GM21737 (cell line): ENCODE data around the gene CRIM1.

Experiments used
- ATAC-seq: cut with Tn5 transposase; IDR thresholded peaks from one replicate; pipeline ENCODE4 v1.9.1; 2021; ENCODE audit warnings: mild to moderate bottlenecking, moderate library complexity; ENCODE audit not compliant: unreplicated experiment

The CRIM1 gene

DNA sequence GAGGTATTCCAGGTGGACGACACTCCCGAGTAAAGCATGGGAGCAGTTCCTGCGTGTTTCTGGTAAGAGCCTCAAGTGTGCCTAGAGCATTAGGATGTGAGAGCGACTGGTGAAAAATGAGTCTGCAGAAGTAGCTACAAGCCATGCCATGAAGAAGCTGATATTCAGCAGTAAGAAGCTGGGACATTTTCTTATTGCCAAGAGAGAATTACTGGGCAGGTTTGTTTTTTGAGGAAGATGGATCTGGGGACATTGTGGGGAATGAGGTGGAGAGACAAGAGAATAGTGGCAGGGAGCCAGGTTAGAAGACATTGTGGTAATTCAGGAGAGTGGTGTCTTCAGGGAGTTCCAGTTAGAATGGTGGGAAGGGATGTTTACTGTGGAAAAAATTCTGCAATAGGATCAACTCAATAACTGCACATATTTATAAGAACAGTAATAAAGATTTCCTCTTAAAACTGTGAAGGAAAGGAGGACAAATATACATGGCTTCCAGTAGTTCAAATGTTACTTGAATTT, 38.2 kb downstream of the CRIM1 start:
- no peak for ATAC-seq

DNA sequence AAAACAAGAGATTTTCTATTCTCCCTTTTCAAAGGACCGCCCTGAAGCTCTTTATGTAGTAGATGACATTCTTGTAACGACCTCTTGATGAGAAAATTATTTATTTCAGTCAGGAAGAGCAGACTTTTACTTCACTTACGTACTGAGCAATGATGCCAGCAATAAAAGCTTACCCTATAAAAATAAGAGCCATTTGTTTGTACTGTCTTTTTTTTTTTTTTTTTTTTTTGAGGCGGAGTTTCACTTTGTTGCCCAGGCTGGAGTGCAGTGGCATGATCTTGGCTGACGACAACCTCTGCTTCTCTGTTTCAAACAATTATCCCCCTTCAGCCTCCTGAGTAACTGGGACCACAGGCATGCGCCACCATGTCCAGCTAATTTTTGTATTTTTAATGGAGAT, 39.2 kb downstream of the CRIM1 start:
- ATAC-seq: no peak

DNA sequence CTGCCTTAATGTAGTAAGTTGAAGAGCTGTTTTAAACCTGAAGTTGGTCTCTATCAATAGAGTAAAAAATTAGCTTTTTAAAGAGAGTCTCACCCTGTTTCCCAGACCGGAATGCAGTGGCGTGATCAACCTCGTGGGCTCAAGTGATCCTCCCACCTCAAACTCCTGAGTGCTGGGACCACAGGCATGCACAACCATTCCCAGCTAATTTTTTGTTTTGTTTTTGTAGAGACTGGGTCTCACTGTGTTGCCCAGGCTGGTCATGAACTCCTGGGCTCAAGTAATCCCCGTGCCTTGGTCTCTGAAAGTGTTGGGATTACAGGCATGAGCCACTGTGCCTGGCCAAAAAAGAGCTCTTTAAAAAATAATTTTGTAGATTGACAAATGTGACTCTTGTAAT, 40.3 kb downstream of the CRIM1 start:
- no peak for ATAC-seq

DNA sequence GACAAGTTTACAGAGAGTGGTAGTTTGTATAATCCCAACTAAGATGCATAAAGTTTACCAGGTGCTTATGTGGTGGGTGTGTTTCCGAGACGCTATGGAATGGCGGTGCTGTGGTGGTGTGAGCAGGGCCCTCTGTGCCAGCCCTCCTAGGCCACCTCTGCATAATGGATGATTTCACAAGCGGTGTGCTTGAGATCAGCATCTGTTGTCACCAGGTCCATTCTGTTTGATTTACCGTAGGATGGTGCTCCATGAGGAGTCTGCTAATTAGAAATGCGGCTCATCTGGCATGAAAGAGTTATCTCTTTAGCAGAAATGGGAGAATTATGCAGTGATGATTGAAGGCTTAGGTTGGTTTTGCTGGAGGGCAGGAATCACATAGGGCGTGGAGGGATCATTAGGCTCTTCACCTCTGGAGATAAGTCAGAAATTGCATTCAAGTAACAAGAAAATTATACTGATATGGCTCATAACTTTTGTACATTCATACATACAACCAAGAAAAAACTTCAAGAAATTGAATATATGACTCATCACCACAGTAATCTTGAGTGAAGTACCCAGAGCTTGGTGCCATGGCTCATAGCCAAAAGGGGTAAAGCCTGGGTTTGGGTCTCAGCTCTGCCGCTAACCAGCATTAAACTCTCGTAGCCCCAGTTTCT, 41.4 kb downstream of the CRIM1 start:
- no peak for ATAC-seq

DNA sequence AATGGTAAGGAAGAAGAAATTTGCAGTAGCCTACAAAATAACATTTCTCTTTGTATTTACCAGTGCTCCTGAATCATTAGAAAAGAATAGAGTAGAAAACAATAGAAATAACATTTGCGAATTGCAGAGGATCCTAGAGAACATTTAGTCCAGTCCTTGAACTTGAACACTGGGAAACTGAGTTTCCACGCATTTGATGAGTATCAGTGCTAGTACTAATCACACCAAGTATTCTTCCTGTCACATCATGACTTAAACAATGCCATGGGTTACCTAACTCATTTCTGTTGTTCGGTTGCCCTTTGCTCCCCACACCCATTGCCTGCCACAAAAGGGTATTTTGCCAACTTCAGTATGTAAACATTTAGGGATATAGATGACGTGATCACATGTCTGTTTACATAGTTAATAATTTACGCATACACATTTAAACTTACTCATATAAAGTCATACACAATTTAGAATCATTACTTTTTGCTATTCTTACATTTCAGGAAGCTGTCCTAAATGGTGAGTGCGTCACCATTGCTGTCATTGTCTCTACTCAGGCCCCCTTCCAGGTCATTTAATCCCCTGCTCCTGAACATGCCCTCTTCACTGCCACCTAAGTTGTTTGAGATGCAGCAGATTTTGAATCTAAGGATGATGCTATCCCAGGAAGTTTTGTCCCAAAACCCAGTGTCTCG, 42.3 kb downstream of the CRIM1 start:
- ATAC-seq: no peak

DNA sequence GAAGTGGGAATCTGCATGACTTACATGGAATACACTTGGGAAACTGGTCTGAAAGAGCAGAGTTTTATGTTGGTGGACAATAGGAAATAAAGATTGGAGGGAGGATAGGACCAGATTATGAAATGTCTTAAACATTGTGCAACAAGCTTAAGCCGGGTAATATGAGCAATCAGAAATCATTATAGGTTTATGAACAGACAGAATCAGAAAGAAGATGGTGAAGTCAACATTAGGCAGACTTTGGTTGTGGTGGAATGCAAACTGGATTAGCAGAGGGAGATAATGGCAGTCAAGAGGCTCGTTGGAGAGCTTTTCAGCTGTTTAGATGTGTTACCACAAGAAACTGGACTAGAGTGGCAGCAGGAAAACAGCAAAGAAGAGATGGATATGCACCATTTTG, 43.5 kb downstream of the CRIM1 start:
- no peak for ATAC-seq

DNA sequence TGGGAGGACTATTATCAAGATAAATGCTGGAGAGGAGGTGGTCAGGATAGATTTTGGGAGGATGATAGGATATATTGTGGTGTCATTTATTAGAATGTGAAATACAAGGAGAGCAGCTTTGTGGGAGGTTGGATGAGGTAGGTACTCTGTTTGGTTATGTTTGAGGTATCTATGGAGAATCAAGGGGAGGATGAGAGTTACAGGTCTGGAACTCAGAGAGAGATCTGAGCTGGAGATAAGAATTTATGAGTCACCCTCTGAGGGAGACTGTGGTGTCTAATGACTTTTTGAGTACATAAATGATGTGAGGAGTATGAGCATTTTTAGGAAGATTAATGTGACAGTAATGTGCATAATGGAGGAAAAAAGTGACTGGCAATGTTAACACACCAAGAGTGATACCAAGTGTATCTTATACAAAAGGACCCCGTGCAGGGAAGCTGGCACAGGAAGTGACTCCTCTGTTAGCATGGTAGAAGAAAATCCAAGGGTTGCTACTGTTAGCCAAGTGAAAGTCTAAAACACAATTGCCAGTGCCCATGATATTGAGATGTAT, 48.2 kb downstream of the CRIM1 start:
- ATAC-seq: no peak

DNA sequence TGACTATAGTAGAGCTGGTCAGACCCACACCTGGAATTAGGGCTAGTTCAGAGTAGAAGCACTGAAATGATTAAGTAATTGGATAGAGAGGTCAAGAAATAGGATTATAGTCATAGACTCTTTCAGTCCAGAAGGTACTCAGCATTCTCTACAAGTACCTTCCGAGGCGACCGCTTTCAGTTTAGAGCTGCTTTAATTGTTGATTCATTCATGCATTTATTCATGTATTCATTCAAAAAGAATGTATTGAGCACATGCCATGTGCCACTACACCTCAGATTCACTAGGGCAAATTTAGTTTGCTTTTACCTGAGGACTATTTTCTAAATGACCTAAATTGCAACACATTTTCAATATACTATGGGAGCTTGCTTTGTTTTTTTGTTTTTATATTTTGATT, 48.7 kb downstream of the CRIM1 start:
- no peak for ATAC-seq

DNA sequence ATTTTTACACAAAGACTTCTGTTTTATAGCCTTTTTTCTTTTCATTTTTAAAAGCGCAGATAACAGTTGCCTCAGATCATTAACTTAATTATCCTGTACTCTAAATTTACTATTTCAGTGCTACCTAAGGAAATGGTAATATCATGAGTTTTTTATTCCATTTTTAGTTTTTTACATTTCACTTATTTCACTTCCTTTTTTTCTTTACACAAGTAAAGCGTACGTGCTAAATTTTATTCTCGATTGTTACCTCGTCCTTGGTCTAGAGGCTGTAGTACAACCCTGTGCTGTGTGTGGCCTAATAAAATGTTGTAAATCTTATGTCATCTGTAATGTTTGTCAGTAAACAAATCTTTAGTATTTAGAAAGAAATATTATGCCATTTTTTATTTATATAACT, 49.2 kb downstream of the CRIM1 start:
- ATAC-seq: no peak

DNA sequence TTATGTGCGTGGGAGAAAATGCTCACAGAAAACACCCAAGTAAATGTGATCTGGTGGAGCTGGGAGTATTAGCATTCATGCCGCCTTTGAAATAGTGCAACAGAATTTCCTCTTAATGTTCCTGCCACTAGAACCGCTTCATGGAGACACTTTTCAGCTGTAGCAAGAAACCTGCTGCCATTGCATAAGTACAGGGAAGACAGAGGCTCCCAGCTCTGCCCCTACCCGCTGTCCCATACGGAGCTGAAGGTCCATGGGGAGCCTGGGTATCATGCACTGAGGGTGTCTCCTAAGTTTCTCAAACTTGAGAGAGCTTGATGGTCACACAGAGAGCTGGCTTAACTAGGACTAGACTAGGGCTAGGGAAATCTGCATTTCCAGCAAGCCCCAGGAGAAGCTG, 49.6 kb downstream of the CRIM1 start:
- ATAC-seq: no peak

DNA sequence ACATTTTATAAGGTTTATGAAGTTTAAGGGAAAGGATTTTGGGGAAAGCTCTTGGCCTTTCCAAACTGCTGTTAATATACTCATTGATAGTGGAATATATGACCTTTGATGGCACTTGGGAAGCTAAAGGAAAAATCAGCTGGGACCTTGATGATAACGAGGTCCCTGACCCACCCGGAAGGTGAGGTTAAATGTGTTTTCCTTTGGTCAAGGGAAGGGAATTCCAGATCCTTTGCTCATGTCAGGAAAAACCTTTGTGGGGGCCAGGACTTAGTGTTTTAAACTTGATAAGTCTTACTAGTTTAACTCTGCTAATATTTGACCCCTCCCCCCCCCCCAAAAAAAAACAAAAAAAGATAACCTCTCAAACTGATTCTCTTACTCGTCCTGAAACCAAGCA, 50.7 kb downstream of the CRIM1 start:
- ATAC-seq: no peak

DNA sequence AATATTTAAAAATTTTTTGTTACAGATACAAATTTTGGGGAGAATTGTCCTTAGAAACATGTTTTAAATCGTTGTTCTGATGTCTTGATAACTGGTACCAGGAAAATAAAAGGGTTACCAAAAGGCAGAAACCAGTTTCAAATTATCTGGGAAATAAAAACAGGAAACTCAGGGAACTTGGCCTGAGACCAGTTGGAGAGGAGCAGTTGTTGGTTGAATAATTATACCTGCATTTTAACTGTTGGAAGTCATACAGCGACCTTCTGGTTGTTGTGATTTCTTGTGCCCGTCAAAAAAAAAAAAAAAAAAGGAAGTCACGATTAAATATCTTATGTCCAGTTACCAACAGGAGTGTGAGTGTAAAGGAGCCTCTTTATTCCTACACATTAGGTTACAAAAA, 51.8 kb downstream of the CRIM1 start:
- ATAC-seq: no peak

DNA sequence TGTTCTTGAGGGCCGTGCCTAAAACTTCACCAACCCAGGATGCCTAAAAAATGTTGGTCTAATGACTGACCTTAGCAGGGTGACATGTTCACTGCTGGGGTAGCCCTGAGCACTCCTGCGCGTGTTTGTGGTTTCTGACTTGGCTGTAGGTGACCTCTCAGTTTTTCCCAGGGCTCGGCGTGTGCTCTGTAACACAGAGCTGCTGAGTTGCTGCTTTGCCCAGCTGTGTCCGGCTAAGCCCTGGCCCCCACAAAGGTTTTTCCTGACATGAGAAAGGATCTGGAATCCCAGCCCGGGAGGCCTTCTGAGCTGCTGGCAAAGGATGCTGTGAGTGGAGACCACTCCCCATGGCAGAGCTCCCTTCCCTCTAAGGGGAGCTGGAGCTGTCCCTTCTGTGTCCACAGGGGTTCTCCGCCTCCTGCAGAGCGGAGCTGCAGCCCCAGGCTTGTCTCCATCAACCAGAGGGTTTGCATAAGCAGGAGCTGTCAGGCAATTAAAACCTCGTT, 52.7 kb downstream of the CRIM1 start:
- no peak for ATAC-seq

DNA sequence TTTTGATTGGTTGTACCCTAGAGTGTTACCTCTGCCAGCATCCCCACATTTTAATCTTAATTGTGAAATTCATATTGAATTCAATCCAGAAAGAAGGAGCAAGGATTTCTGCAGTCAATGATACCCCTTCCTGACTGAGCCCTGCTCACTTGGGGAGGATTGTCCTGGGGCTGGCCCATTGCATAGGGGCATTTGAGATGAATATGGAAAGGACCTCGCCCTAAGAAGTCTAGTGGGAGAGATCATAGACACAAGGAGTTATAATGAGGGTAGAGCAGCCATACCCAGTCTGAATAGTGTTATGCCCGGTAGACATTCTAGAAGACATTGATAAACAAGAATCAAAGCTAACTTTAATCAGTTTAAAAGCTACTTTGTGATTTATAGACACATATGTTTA, 53.8 kb downstream of the CRIM1 start:
- ATAC-seq: no peak

DNA sequence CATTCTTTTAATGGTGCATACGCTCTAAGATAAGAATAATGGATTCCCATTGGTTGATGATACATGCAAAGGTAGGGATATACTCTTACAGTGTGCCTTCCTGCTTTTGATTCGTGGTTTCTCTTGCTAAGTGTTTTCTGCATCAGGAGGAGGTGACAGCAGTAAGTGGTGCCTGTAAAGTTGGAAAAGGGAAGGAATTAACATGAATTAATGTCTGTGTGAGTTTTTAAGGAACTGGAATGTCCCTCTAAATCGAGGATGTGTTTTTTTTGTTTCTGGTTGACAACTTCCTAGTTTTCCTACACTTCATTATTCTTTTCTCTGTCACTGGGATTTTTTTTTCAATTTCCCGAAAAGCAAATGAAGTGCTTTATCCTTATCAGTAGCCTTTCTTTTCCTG, 54.4 kb downstream of the CRIM1 start:
- no peak for ATAC-seq

DNA sequence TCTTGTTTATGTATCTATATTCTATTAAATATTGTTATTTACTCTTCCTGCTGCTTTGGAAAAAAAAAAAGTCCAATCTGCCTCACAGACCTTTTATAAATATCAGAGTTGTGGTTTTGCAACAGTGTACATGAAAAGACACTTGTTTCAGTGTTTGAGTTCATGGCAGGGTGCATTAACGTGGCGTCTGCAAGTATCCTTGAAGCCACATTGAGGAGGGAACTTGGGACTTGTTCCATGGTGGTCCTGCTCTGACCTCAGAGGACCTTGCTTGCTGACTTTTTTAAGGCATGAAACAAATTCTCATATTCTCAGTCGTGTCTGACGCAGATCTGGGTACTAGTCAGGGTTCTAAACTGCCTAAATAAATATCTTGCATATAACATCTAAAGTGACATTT, 55.1 kb downstream of the CRIM1 start:
- ATAC-seq: no peak

DNA sequence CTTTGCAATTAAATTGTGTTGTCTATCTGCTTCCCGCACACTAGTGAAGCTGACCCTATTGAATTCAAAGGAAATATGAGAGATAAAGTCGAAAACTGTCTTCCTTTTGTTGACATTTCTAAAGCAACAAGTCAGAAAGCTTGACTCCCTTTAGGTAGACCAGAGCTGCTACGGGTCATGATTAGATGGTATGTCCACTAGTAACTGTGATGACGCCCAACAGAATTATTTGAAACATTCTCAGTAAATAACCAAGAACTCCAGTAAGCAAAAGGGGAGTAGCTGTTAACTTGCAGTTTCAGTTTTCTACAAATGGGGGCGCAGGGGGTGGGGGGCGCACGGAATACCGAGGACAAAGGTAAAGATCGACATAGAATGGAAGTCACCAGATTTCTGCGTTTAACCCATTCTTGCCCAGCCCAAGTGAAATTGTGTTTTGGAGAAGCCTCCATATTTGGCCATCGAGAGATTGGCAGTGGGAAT, 56.4 kb downstream of the CRIM1 start:
- no peak for ATAC-seq

DNA sequence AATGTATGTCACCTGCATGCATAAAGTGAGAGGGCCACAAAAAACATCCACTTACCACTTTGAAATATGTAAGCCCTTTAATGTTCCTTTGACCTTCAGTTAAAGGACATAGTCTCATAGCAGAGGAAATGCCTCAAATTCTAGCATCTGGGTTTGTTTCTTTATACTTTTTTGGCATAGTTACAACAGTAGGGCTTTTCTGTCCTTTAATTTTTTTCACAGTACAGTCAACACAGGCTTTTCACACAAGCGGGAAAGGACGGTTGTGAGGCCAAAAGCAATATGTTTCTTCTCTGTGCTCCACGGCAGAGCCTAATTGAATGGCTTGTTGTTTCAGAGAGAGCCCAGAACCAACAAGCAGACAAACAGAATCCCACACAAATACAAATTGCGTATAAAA, 57.6 kb downstream of the CRIM1 start:
- ATAC-seq: no peak

DNA sequence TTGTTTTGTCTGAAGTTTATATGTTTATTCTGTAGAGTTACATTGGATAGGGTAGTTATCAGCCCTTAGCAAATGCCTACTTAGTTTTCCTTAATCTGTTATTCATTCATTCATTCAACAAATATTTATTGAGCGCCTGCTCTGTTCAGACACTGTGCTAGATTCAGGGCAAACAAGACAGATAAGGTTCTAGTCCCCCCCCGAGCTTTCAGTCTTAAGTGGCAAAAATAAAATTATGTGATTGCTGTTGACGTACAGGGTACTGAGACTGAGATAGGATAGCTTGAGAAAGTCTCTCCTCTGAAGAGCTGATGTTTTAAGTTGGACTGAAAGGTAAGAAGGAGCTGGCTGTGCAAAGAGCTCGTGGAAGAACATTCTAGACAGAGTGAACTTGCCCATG, 58.7 kb downstream of the CRIM1 start:
- no peak for ATAC-seq

DNA sequence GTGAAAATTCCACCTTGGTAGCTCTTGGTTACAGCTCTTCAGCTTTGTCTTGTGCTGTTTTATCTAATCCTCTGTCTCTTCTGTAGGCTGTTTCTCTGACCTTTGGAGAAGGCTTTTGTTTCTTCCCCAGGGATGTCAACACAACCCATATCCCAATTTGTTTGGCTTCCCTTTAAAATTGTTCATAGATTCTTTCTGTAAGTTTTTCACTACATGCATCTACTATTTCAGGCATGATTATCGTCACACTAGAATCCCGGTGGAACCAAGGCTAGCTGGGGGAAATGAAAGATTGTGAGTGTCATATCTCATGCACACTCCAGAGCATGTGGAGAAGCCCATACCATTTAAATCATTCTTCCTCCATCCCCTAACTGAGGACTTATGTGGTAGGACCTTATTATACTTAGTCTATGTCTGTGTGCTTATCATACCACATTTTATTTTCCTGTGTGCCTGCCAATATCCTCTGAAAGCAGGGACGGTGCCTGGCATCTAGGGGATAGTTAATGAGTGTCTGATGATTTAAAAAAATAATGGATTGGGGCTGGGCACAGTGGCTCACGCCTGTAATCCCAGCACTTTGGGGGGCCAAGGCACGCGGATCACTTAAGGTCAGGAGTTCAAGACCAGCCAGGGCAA, 59.9 kb downstream of the CRIM1 start:
- ATAC-seq: no peak

DNA sequence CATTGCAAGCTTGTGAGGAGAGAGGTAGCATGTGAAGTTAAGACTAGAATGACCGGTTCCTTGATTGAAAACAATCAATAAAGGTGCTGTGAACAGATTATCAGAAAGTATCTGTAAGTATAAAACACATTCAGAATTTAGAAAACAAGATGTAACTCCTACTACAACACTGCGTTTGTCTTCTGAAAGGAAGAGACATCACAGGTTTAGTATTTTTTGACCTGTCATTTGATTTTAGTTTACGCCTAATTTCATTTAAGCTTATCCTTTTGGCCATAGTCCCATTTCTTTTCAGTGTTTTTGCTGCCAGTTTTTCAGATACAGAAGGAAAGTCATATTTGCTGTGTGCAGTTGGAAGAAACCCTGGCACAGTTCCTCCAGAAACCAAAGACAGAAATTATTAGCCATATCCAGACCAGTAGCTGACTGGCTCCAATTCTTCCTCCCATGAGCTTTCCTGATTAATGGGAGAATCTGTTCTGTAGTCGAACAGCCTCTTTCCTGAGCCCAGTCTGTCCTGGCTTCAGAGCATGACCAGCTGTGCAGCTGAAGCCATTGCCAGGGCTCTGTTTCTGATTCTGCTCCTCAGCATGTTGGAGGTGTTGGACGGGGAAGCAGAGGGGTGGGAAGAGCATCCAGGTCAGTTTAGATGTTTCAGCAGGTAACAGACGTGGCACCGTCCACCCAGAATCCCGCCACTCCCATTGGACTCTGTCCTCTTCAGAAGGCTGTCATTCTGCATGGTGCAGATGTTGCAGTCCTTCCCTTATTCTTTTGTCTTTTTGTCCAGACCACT, 61.0 kb downstream of the CRIM1 start:
- ATAC-seq: no peak
